ENCODE measurements around the gene FAM111A.

DNA sequence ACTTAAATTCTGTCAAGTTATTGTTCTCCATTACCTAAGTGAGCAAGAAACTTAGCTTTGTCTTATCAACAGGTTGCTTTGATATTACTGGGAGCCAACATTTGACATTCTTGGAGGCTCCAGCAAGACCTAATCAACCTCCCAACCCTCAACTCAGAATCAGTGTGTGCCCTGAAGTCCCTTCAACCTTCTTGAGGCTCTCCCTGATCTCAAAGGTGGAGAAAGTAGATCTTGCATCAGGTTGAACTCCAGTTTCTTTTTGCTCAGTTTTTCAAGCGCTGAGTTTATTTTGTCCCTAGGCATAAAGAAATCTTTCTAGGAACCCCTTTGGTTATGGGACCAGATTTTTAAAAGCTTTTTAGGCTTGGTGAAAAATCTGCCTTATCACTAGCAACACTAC, 1.4 kb downstream of the FAM111A start:
- TF ChIP-seq, protein P1, sequence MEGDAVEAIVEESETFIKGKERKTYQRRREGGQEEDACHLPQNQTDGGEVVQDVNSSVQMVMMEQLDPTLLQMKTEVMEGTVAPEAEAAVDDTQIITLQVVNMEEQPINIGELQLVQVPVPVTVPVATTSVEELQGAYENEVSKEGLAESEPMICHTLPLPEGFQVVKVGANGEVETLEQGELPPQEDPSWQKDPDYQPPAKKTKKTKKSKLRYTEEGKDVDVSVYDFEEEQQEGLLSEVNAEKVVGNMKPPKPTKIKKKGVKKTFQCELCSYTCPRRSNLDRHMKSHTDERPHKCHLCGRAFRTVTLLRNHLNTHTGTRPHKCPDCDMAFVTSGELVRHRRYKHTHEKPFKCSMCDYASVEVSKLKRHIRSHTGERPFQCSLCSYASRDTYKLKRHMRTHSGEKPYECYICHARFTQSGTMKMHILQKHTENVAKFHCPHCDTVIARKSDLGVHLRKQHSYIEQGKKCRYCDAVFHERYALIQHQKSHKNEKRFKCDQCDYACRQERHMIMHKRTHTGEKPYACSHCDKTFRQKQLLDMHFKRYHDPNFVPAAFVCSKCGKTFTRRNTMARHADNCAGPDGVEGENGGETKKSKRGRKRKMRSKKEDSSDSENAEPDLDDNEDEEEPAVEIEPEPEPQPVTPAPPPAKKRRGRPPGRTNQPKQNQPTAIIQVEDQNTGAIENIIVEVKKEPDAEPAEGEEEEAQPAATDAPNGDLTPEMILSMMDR (IDR thresholded peaks at IDR 0.05) = no peak
- no peak for TF ChIP-seq POLR2A (IDR thresholded peaks at IDR 0.05)
